Gastroesophageal sphincter (tissue), 4 donors: ENCODE data around the gene MAP3K4. TPM values are rescaled to one million over a fixed set of nuclear protein-coding genes. Genes with fewer than 3 reads are reported as not detected.
"Not testable (repeated sequence)": the region's sequence is repeated elsewhere in the genome, so short reads cannot be mapped to it uniquely, and the experiment has no call there.

Experiments
- ATAC-seq: fragments of 150-250 bp; one replicate; pipeline ENCODE4 v1.9.1; 2016; ENCODE audit warnings: mild to moderate bottlenecking, moderate library complexity
- H3K27ac ChIP-seq, 4 donors: fragments of 200-600 bp; sonication (generic) in 3 of 4; 1 replicate in 3 of 4; 2 replicates in 1 of 4; pipeline ENCODE4 v1.5.1; 2016 to 2019
- H3K27me3 ChIP-seq: fragments of 200-600 bp; sonication (generic); one replicate; pipeline ENCODE4 v1.5.1; 2019
- H3K36me3 ChIP-seq, 2 donors: fragments of 200-600 bp; sonication (generic); one replicate each; pipeline ENCODE4 v1.5.1; 2019; ENCODE audit warnings: control low read depth in 1 of 2
- H3K4me1 ChIP-seq, 3 donors: fragments of 200-600 bp; sonication (generic); 1 replicate in 2 of 3; 2 replicates in 1 of 3; pipeline ENCODE4 v1.5.1; 2016 to 2019; ENCODE audit warnings: control low read depth in 2 of 3
- H3K4me3 ChIP-seq, 2 donors: fragments of 200-600 bp; sonication (generic); one replicate each; pipeline ENCODE4 v1.5.1; 2019; ENCODE audit warnings: mild to moderate bottlenecking in 1 of 2, moderate library complexity in 1 of 2
- H3K9me3 ChIP-seq, 3 donors: fragments of 200-600 bp; sonication (generic); one replicate each; pipeline ENCODE4 v1.5.1; 2017 to 2019; ENCODE audit warnings: control low read depth in 2 of 3
- EP300 ChIP-seq: sonication (generic); formaldehyde crosslinking; IDR thresholded peaks from one replicate; pipeline ENCODE4 v1.6.1; 2017; ENCODE audit warnings: antibody characterized with exemption, mild to moderate bottlenecking
- POLR2A ChIP-seq, 2 donors: fragments of 450-650 bp; IDR thresholded peaks; one replicate each; pipeline ENCODE4 v1.6.1; 2017; ENCODE audit warnings: antibody characterized with exemption in 2 of 2, mild to moderate bottlenecking in 2 of 2, moderate library complexity in 1 of 2
- POLR2AphosphoS5 ChIP-seq: sonication (generic); formaldehyde crosslinking; IDR thresholded peaks from one replicate; pipeline ENCODE4 v1.6.1; 2017; ENCODE audit warnings: antibody characterized with exemption
- WGBS, 2 donors: methylation state at CpG; one replicate each; pipeline ENCODE4 v1.1.5; 2018; ENCODE audit warnings: low coverage in 1 of 2; 5-methylcytosine and 5-hydroxymethylcytosine counted together
- total RNA-seq, 4 donors: library from RNA; depleted of rRNA; stranded (reverse); fragments of >200 nt; gene quantifications; one replicate each; pipeline ENCODE4 v1.1.0, GENCODE V29; 2016
- TF ChIP-seq, protein P1 (sequence below), 4 experiments: fragments of 200-600 bp in 2 of 4; fragments of 450-650 bp in 2 of 4; sonication (generic) in 1 of 4; IDR thresholded peaks; one replicate each; pipeline ENCODE4 v1.5.1; 2017 to 2019; ENCODE audit warnings: antibody characterized with exemption in 4 of 4, mild to moderate bottlenecking in 2 of 4, moderate library complexity in 2 of 4

The MAP3K4 gene
- total RNA-seq, 4 donors from 2014 or later, result 23.0 to 29.3 (median 26.8) TPM

DNA sequence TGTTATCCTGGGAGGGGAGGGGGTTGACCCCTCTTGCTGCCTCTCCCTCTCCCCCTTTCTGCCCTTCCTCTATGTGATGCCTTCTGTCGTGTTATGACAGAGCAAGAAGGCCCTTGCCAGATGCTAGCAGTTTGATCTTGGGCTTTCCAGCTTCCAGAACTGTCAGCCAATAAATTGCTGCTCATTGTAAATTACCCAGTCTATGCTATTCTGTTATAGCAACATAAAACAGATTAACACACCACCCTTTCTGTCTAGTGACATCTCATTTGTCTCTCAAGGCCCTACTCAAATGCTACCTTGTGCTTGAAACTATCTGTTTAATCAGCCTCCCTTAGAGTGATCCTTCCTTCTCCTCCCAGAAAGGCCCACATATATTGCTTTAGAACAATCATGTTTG, 16.4 kb upstream of the MAP3K4 start:
- TF ChIP-seq POLR2A (IDR thresholded peaks at IDR 0.05) (no peak), EP300 (no peak), POLR2AphosphoS5 (no peak)
- TF ChIP-seq, protein P1, sequence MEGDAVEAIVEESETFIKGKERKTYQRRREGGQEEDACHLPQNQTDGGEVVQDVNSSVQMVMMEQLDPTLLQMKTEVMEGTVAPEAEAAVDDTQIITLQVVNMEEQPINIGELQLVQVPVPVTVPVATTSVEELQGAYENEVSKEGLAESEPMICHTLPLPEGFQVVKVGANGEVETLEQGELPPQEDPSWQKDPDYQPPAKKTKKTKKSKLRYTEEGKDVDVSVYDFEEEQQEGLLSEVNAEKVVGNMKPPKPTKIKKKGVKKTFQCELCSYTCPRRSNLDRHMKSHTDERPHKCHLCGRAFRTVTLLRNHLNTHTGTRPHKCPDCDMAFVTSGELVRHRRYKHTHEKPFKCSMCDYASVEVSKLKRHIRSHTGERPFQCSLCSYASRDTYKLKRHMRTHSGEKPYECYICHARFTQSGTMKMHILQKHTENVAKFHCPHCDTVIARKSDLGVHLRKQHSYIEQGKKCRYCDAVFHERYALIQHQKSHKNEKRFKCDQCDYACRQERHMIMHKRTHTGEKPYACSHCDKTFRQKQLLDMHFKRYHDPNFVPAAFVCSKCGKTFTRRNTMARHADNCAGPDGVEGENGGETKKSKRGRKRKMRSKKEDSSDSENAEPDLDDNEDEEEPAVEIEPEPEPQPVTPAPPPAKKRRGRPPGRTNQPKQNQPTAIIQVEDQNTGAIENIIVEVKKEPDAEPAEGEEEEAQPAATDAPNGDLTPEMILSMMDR (IDR thresholded peaks at IDR 0.05), result no peak
- Histone ChIP-seq H3K27me3 (peaks cover 4% of the 10 kb centered on the region), H3K9me3 (no peaks in the 10 kb centered on the region), H3K4me3 (no peak overlapping the region), H3K36me3 (no peaks in the 10 kb centered on the region), H3K27ac (no peak overlapping the region), H3K4me1 (peaks cover 0 to 20% (median 8%) of the 10 kb centered on the region in 3 donors)
- WGBS, 2 donors, result 50% methylated on average over 1 of the region's 1 CpG; no CpG with 5 or more reads in 1 of the 2 donors
- ATAC-seq, result no peak

DNA sequence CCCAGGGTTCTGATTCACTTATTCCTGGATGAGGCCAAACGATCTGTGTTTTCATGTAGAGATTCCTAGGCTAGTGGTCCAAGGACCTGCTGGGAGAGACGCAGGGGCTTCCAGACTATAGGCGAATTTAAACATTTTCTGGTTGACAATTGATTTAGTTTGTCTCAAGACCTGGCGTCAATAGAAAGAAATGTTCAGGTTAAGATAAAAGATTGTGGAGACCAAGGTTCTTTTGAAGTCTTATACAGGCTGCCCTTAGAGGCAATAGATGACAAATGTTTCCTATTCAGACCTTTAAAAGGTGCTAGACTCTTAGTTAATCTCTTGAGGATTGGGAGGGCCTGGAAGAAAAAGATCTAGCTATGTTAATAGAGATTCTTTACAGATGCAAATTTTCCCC, 15.6 kb upstream of the MAP3K4 start:
- peaks cover 0 to 20% (median 8%) of the 10 kb centered on the region in 3 donors for H3K4me1 ChIP-seq
- not testable (repeated sequence) for ATAC-seq, H3K9me3 ChIP-seq, H3K4me3 ChIP-seq, H3K27ac ChIP-seq, H3K36me3 ChIP-seq, H3K27me3 ChIP-seq
- 87 to 90% methylated on average over 4 of the region's 4 CpGs for WGBS, 2 donors

DNA sequence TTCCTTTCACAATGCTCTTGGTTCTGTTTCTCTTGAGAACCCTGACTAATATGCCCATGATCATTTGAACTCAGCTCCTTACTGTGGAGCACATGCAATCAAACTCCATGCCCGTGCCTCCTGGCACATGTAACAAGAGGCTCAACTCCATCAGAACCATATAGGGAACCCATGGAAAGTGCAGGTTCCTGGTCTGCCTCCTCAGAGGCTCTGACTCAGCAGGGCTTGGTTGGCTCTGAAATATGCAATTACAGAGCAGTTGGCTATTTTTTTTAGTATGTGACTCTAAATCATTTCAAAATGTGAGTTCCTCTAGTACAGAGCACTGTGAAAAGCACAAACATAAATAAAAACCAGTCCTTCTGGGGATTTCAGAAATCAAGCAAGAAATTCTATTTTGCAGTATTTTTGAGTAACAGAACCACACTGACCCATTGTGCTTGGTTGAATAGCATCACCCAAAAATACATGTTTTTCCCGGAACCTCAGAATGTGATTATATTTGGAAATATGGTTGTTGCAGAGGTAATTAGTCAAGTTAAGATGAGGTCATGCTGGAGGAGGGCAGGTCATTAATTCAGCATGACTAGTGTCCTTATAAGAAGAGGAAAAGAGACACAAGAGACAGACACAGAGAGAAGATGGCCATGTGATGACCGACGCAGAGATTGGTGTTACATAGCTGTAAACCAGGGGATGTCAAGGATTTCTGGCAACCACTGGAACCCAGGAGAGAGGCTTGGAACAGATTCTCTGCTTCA, 13.2 kb upstream of the MAP3K4 start:
- WGBS, 2 donors, result 68 to 77% methylated on average over 2 to 4 of the region's 4 CpGs
- Histone ChIP-seq H3K4me1 (peaks cover 0 to 20% (median 8%) of the 10 kb centered on the region in 3 donors), H3K27ac (peak overlapping the region in 1 of 4 donors; percentile 40), H3K9me3 (no peaks in the 10 kb centered on the region), H3K27me3 (peaks cover 9% of the 10 kb centered on the region), H3K4me3 (no peak overlapping the region), H3K36me3 (no peaks in the 10 kb centered on the region)
- TF ChIP-seq, protein P1 (IDR thresholded peaks at IDR 0.05), result no peak
- TF ChIP-seq POLR2A (IDR thresholded peaks at IDR 0.05), result no peak
- no peak for TF ChIP-seq EP300
- no peak for TF ChIP-seq POLR2AphosphoS5
- ATAC-seq, result peak; percentile 47

DNA sequence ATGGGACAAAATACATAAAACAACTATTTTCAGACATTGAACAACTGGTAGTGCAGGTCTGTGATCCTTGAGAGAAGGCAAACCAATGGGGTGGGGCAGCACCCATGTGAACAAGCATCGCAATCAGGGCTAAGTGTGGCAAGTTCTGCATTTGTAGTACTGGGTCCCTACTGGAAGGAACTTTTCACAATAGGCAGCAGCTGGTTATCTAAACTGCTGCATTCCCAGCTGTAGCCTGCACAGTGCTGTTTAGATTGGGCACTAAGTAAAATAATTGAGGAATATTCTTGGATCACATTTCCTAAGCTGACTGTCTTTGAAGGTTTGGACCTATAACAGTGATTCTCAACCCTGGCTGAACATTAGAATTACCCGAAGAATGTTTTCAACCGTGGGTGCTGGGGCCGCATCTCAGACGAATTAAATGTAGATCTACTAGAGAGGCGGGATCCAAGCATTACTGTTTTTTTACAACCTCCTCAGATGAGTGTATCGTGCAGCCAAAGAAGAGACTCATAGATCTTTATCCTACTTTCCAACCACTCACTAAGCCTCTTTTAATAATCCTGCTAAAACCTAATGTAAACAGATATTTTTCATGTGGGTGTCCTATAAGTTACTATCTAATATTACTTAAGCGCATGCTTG, 12.4 kb upstream of the MAP3K4 start:
- H3K27ac ChIP-seq, result peak overlapping the region in 1 of 4 donors; percentile 40
- no peaks in the 10 kb centered on the region for H3K36me3 ChIP-seq
- 37 to 40% methylated on average over 5 to 7 of the region's 8 CpGs for WGBS, 2 donors
- H3K9me3 ChIP-seq, result no peaks in the 10 kb centered on the region
- H3K27me3 ChIP-seq, result peaks cover 11% of the 10 kb centered on the region
- peaks cover 0 to 13% (median 5%) of the 10 kb centered on the region in 3 donors for H3K4me1 ChIP-seq
- TF ChIP-seq, protein P1 (IDR thresholded peaks at IDR 0.05), result no peak
- peak; percentile 63 for ATAC-seq
- H3K4me3 ChIP-seq, result no peak overlapping the region

DNA sequence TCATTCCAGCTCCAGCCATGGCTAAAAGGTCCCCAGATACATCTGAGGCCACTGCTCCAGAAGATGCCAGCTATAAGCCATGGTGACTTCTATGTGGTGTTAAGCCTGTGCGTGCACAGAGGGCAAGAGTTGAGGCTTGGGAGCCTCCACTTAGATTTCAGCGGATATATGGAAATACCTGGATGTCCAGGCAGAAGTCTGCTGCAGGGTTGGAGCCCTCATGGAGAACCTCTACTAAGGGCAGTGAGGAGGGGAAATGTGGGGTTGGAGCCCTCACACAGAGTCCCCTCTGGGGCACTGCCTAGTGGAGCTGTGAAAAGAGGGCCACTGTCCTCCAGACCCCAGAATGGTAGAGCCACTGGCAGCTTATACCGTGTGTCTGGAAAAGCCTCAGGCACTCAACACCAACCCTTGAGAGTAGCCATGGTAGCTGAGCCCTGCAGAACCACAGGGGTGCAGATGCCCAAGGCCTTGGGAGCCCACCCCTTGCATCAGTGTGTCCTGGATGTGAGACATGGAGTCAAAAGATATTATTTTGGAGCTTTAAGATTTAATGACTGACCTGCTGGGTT, 8.1 kb upstream of the MAP3K4 start:
- H3K36me3 ChIP-seq, H3K27me3 ChIP-seq, ATAC-seq, H3K4me3 ChIP-seq, H3K9me3 ChIP-seq, H3K27ac ChIP-seq, H3K4me1 ChIP-seq: not testable (repeated sequence)
- no CpG with 5 or more reads among the region's 3 CpGs for WGBS, 2 donors

DNA sequence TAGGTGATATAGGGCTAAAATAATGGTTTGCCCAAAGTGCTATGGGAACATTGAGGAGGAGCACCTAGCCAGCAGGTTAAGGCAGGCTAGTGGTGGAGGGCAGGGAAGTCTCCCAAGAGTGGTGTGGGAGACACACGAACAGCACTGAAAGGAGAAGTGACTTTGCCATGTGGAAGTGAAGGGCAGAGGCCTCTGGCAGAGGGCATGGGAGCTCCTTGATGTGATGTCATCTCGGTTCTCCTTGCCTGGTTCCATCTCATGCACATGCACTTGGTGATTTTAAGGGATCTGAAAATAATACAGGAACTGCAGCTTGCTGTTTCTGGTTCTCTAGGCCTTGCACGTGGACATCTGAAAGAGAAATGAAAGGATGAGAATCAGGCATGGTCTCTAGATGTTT, 4.7 kb upstream of the MAP3K4 start:
- H3K4me3 ChIP-seq, result no peak overlapping the region
- 60 to 68% methylated on average over 1 to 3 of the region's 3 CpGs for WGBS, 2 donors
- ATAC-seq, result no peak

More for the DNA sequence above, 4.7 kb upstream of the MAP3K4 start:
- H3K36me3 ChIP-seq, result no peaks in the 10 kb centered on the region
- TF ChIP-seq EP300 (no peak), POLR2A (IDR thresholded peaks at IDR 0.05) (no peak), POLR2AphosphoS5 (no peak)
- TF ChIP-seq, protein P1 (IDR thresholded peaks at IDR 0.05), result no peak
- H3K4me1 ChIP-seq, result peaks cover 0 to 5% (median 0%) of the 10 kb centered on the region in 3 donors
- H3K27ac ChIP-seq, result no peak overlapping the region
- H3K9me3 ChIP-seq, result no peaks in the 10 kb centered on the region
- H3K27me3 ChIP-seq, result peaks cover 7% of the 10 kb centered on the region
